ENCODE results near the gene ENOX1.

DNA sequence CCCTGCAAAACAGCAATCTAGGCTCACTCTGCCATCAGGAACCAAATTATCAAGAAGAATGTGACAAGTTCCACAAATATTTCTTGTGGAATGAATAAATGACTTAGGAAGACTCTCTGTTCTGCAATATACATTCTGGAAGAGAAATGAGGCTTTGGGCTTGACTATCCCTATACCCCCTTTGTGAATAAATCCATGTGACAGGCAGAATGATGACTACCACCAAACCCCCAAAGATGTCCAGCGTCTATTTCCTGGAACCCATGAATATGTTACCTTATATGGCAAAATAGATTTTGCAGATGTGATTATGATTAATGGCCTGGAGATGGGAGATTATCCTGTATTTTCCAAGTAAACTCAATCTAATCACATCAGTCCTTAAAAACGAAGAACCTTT, 139.3 kb downstream of the ENOX1 start:
- TF ChIP-seq SNRNP70 (optimal IDR thresholded peaks at IDR 0.05; ENCODE audit: low read depth, low read length), result no peak
- no peak for TF ChIP-seq SOX6 (IDR thresholded peaks at IDR 0.05)
- no peak for TF ChIP-seq EGR1 (conservative IDR thresholded peaks at IDR 0.05)
- TF ChIP-seq, protein P1, sequence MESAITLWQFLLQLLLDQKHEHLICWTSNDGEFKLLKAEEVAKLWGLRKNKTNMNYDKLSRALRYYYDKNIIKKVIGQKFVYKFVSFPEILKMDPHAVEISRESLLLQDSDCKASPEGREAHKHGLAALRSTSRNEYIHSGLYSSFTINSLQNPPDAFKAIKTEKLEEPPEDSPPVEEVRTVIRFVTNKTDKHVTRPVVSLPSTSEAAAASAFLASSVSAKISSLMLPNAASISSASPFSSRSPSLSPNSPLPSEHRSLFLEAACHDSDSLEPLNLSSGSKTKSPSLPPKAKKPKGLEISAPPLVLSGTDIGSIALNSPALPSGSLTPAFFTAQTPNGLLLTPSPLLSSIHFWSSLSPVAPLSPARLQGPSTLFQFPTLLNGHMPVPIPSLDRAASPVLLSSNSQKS (CRISPR knock-in tag; IDR thresholded peaks at IDR 0.05), result no peak
- TF ChIP-seq PHB (CRISPR knock-in tag; IDR thresholded peaks at IDR 0.05), result no peak
- no peak for TF ChIP-seq POLR2A (conservative IDR thresholded peaks at IDR 0.05)
- TF ChIP-seq RUNX1 (IDR thresholded peaks at IDR 0.05; ENCODE audit: low read depth), result no peak
